DND-41 (cell line): Measurements from ENCODE around the gene XRCC5.

ENCODE experiments used
- CTCF ChIP-seq: IDR thresholded peaks from 2 replicates; pipeline ENCODE4 v1.5.1; 2012; ENCODE audit warnings: borderline replicate concordance, low read length, moderate library complexity, mild to moderate bottlenecking; ENCODE audit not compliant: poor library complexity, severe bottlenecking; ENCODE audit errors: extremely low read depth
- EZH2 ChIP-seq: IDR thresholded peaks from 3 replicates; pipeline ENCODE4 v1.6.1; 2012; ENCODE audit warnings: borderline replicate concordance, low read depth, mild to moderate bottlenecking, moderate library complexity, low read length, inconsistent platforms; ENCODE audit not compliant: severe bottlenecking

DNA sequence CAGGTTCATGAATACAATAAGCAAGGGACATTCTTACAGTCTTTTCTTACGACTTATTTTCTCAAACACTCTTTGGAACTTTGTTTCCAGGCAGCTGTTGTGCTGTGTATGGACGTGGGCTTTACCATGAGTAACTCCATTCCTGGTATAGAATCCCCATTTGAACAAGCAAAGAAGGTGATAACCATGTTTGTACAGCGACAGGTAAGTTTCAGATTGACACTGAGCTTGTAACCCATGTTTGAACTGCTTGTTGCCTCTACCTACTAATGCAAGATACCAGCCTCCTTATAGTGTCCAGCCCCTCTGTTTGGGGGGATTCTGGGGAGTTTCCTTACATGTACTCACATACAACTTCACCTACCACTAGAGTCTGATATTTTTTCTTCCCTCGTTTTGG, 3.8 kb downstream of the XRCC5 start:
- TF ChIP-seq CTCF (no peak), EZH2 (no peak)
